Nephron (organoid): ENCODE measurements around the gene SRP54.
A peak's percentile ranks its signal among the peaks of the same experiment; 100 is the strongest.

ENCODE experiments used
- H3K27ac Mint-ChIP-seq, 3 experiments: 2 replicates each; pipeline ENCODE4 v1.8.0; 2020; ENCODE audit warnings: mixed read lengths in 3 of 3, mild to moderate bottlenecking in 2 of 3, moderate library complexity in 1 of 3
- H3K27me3 Mint-ChIP-seq: 2 replicates; pipeline ENCODE4 v1.8.0; 2021; ENCODE audit warnings: low read depth, mild to moderate bottlenecking, moderate library complexity, mixed read lengths
- H3K36me3 Mint-ChIP-seq: 2 replicates; pipeline ENCODE4 v1.8.0; 2020; ENCODE audit warnings: low read depth, mixed read lengths
- H3K4me1 Mint-ChIP-seq: 2 replicates; pipeline ENCODE4 v1.8.0; 2020; ENCODE audit warnings: mixed read lengths
- H3K4me3 Mint-ChIP-seq, 3 experiments: 2 replicates each; pipeline ENCODE4 v1.8.0; 2020; ENCODE audit warnings: mild to moderate bottlenecking in 3 of 3, mixed read lengths in 3 of 3, moderate library complexity in 2 of 3
- H3K9me3 Mint-ChIP-seq: 2 replicates; pipeline ENCODE4 v1.8.0; 2020; ENCODE audit warnings: mixed read lengths
- CTCF ChIP-seq, 3 experiments: fragments of 200-600 bp; sonication (generic); IDR thresholded peaks; one replicate each; pipeline ENCODE4 v1.5.0; 2021; ENCODE audit warnings: antibody characterized with exemption in 3 of 3; ENCODE audit not compliant: unreplicated experiment in 3 of 3

SRP54 gene

DNA sequence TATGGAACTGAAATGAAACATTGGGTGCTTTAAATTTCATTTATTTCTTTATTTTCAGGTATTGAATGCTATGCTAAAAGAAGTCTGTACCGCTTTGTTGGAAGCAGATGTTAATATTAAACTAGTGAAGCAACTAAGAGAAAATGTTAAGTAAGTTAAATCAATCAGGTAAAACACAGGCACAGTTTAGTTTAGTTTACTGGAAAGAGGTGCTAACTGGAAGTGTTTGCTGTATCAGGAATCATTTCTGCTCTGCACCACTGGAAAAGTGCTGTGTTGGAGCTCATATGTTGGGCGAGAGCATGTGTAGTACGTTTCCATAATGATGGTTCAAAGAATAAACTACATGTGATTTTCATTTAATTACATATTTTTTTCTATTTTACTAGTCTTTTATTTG, 16.7 kb downstream of the SRP54 start:
- Mint-ChIP-seq H3K4me1 (peaks cover 12% of the 10 kb centered on the region), H3K36me3 (peaks cover 32% of the 10 kb centered on the region), H3K27me3 (no peaks in the 10 kb centered on the region), H3K4me3 (no peak overlapping the region), H3K9me3 (no peaks in the 10 kb centered on the region), H3K27ac (peak overlapping the region in 2 of 3 experiments; percentile 43 to 63)
- TF ChIP-seq CTCF (IDR thresholded peaks at IDR 0.05; ENCODE audit: unreplicated experiment in 3 of 3): no peak

DNA sequence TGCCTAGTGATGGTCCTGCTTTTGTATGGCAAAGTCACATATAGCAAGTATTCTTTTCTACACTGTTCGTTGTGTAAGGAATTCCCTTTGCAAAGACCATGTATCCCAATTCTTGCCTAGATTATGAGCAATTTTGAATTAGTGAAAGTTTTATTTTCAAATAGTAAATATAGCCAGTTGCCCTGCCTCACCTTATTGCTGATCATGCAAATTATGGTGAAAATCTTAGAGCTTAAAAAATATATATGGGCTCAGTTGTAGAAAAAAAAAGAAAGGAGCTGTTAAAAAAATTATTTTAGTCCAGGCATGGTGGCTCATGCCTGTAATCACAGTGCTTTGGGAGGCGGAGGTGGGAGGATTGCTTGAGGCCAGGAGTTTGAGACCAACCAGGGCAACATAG, 18.8 kb downstream of the SRP54 start:
- Mint-ChIP-seq H3K36me3 (peaks cover 44% of the 10 kb centered on the region), H3K27me3 (no peaks in the 10 kb centered on the region), H3K4me1 (peaks cover 12% of the 10 kb centered on the region), H3K9me3 (no peaks in the 10 kb centered on the region), H3K4me3 (no peak overlapping the region), H3K27ac (no peak overlapping the region)
- TF ChIP-seq CTCF (IDR thresholded peaks at IDR 0.05; ENCODE audit: unreplicated experiment in 3 of 3): no peak

- no peak for TF ChIP-seq CTCF (IDR thresholded peaks at IDR 0.05; ENCODE audit: unreplicated experiment in 3 of 3)
- H3K4me3 Mint-ChIP-seq: no peak overlapping the region
- H3K36me3 Mint-ChIP-seq: peaks cover 44% of the 10 kb centered on the region
- no peak overlapping the region for H3K27ac Mint-ChIP-seq
- H3K27me3 Mint-ChIP-seq: no peaks in the 10 kb centered on the region
- H3K4me1 Mint-ChIP-seq: no peaks in the 10 kb centered on the region
- H3K9me3 Mint-ChIP-seq: no peaks in the 10 kb centered on the region
Measured at GRCh38 chr14:35004839-35005238, 22.0 kb downstream of the SRP54 start.

- no peak for TF ChIP-seq CTCF (IDR thresholded peaks at IDR 0.05; ENCODE audit: unreplicated experiment in 3 of 3)
- Mint-ChIP-seq H3K9me3 (no peaks in the 10 kb centered on the region), H3K27ac (no peak overlapping the region), H3K4me1 (no peaks in the 10 kb centered on the region), H3K36me3 (peaks cover 72% of the 10 kb centered on the region), H3K4me3 (no peak overlapping the region), H3K27me3 (no peaks in the 10 kb centered on the region)
Measured at GRCh38 chr14:35016568-35016967, 33.8 kb downstream of the SRP54 start.

GRCh38 chr14:35020713-35021112, 37.9 kb downstream of the SRP54 start:
- H3K27ac Mint-ChIP-seq: no peak overlapping the region
- no peak for TF ChIP-seq CTCF (IDR thresholded peaks at IDR 0.05; ENCODE audit: unreplicated experiment in 3 of 3)
- H3K36me3 Mint-ChIP-seq: peaks cover 71% of the 10 kb centered on the region

DNA sequence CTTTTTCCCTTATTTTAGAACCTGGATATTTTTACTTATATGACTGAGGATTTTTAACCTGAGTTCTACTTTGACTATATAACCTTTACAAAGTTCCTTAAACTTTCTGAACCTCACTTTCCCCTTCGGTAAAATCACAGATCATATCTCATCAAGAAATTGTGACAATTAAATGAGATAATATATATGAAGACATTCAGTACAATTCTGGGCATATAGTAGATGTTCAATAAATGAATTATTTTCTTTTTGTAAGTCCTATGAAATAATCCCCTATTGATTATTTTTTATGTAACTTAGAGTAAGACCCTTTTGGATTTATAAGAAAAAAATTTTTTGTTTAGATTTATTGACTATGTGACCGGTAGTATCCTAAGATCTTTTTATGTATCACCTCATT, 45.6 kb downstream of the SRP54 start:
- Mint-ChIP-seq H3K9me3 (peaks cover 2% of the 10 kb centered on the region), H3K36me3 (peaks cover 64% of the 10 kb centered on the region), H3K27me3 (no peaks in the 10 kb centered on the region), H3K4me3 (no peak overlapping the region), H3K4me1 (no peaks in the 10 kb centered on the region), H3K27ac (no peak overlapping the region)
- no peak for TF ChIP-seq CTCF (IDR thresholded peaks at IDR 0.05; ENCODE audit: unreplicated experiment in 3 of 3)

More at GRCh38 chr14:35020713-35021112, 37.9 kb downstream of the SRP54 start:
- H3K4me3 Mint-ChIP-seq: no peak overlapping the region
- H3K4me1 Mint-ChIP-seq: no peaks in the 10 kb centered on the region
- no peaks in the 10 kb centered on the region for H3K27me3 Mint-ChIP-seq
- H3K9me3 Mint-ChIP-seq: no peaks in the 10 kb centered on the region
